Activated CD4-positive, alpha-beta T cell treated with anti-CD3 and anti-CD28 coated beads, Interleukin-2, Interleukin-4, amounts not matched to agents 100 ng/mL and 50 ng/mL, durations not matched to agents 16 hours and 8 hours (primary cell): ENCODE data around the gene CMTM3.
"Not testable (repeated sequence)": the region's sequence is repeated elsewhere in the genome, so short reads cannot be mapped to it uniquely, and the experiment has no call there.

Source experiments
- DNase-seq: peaks from one replicate; pipeline ENCODE4 v3.0.0-alpha.2; 2020; ENCODE audit warnings: low spot score

Gene CMTM3

DNA sequence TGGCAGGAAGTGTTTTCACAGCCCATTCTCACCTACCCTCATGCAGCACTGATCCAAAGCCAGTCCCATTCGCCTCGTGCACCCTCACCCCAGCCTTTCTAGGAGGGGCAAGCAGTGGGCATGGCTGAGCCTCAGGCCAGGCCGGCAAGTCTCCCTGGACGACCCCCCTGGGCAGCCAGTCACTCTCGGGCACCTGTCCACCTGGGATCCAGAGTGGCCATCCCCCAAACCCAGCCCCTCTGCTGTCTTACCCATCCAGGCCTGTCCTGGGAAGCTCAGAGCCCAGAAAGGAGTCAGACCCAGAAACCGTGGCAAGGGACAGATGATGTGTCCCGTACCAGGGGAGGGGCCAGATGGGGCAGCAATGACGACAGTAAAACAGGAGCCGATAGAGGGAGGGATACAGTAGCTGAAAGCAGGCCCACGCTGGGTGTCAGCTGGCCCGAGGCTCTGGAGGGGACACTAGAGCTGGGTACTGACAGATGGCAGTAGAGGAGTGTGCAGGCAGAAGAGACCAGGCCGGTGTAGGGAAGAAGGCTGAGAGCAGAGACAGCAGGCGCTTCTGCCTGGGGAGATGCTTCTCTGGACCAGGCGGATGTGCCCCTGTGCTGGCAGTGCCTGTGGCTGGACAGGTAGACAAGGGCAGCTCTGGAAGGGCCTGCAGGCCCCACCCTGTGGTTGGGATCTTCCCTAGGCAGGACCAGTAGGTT is 5.8 kb downstream of the CMTM3 start:
- no peak for DNase-seq

- DNase-seq, result not testable (repeated sequence)
Measured at GRCh38 chr16:66611911-66612310, 7.4 kb downstream of the CMTM3 start.

GRCh38 chr16:66612422-66612821 is 7.9 kb downstream of the CMTM3 start:
- no peak for DNase-seq

GRCh38 chr16:66614161-66614802 is 9.8 kb downstream of the CMTM3 start:
- no peak for DNase-seq

GRCh38 chr16:66616169-66616568 is 11.7 kb downstream of the CMTM3 start:
- DNase-seq, result no peak

- no peak for DNase-seq
Measured at GRCh38 chr16:66616592-66616991, 12.1 kb downstream of the CMTM3 start.

- DNase-seq, result no peak
Measured at GRCh38 chr16:66617010-66617434, 12.5 kb downstream of the CMTM3 start.

DNA sequence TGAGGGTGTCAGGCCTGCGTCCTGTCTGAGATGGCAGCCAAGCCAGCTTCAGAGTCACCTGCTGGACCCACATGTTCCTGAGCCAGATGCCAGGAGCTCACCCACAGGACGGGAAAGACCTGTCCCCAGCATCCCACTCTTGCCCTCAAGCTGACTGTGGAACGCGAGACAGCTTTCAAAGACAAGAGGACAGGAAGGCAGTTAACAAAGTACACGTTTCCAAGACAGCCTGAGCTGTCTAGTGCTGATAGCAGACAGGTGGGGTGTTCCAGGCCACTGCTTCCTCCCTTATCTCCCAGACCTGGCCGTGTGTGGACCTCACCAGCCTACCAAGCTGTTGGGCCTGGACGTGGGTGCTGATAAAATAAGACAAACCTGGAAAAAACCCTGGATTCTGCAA is 13.2 kb downstream of the CMTM3 start:
- DNase-seq, result no peak

DNA sequence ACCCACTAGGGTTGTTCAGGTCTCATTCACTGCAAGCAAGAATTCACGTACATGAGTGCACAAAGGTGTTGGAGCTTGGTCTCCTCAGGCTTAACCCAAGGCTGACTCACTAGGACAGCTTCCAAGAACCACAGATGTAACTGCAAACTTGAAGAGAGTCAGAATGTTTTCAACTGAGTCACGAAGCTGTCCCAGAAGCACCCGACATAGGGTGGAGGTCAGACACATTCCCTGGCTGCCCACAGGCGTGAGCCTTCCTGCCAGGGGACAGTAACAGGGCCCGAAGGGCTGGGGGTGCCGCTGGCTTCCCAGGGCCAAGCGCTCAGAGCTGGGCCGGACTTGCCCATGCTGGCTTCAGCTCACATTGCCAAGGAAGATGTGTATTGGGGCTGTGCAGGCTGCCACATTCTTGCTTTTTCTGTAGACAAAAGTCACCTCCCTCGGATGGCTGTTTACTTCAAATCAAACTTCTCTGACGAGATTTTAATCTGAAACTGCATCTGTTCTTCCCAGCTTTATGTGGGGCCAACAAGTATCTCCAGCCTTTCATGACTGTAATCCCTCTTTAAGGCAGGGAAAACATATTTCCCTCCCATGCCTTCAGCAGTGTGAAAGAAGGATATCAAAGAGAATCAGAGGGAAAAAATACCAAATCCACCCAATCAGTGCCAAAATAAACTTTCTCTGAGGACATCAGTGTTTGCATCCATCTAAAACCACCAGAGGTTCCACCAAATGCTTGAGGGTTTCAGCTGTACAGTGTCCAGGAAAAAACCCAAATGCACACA is 14.3 kb downstream of the CMTM3 start:
- DNase-seq, result no peak

GRCh38 chr16:66619534-66620428 is 15.3 kb downstream of the CMTM3 start:
- DNase-seq, result no peak

- DNase-seq, result no peak
Measured at GRCh38 chr16:66620429-66620795, 15.9 kb downstream of the CMTM3 start.

DNA sequence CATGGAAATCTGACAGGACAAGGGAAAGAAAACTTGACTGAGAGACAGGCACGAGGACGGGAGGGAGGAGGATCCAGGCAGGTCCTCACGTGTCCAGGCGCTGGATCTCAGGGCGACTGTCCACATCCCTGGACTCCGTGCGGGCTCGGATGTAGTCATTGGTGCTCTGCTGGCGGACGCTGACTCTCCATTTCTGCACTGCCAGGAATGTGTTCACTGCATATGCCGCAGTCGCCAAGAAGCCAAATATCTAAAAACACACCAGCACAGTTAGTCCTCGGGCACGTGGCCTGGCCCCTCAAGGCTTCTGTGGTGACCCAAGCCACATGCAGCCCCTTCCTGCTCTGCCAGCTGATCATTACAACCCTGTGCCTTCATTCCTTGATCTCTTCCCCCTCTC is 17.5 kb downstream of the CMTM3 start:
- no peak for DNase-seq

DNA sequence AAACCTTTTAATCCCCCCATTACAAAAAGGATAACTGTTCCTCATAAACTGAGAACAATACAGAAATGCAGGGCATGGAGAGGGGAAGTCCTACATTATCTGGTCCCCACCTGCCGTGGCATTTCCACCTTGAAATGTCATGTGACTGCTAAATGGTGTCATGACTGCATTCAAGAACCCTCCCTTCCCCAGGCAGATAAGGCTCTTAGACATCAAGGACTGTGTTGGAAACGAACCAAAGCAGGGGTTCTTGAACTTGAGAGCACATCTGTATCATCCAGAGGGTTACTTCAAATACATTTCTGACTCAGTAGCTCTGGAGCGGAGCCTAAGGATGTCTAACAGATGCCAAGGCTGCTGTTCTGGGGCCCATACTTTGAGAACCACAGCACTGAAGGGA is 18.4 kb downstream of the CMTM3 start:
- DNase-seq, result no peak

DNA sequence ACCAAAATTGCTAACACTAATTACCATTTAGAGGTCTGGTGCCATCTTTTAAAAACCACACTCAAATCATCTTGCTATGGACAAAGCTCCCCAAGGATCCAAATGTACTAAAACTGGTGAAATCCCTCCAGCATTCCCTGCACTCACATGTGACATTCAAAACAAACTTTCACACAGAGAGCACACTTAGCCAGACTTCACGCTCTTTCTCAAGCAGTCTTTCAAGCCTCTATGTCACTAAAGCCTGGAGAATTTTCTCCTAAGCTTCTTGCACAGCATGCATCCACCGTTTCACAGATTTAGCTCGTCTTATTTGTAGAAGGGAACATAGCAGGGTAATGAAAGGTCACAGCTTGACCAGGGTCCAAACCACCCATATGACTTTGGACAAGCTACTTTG is 19.3 kb downstream of the CMTM3 start:
- no peak for DNase-seq

DNA sequence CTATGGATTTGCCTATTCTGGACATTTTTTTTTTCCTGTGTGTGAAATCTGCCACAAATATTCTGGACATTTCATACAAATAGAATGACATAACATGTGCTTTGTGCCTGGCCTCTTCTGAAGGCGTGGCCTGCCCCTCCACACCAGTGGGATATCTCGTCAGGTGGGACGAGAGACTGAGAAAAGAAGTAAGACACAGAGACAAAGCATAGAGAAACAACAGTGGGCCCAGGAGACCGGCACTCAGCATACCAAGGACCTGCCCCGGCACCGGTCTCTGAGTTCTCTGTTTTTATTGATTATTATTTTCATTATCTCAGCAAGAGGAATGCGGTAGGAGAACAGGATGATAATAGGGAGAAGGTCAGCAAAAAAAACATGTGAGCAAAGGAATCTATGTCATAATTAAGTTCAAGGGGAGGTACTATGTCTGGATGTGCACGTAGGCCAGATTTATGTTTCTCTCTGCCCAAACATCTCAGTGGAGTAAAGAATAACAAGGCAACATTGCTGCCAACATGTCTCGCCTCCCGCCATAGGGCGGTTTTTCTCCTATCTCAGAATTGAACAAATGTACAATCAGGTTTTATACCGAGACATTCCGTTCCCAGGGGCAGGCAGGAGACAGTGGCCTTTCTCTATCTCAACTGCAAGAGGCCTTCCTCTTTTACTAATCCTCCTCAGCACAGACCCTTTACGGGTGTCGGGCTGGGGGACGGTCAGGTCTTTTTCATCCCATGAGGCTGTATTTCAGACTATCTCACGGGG is 23.3 kb downstream of the CMTM3 start:
- DNase-seq, result not testable (repeated sequence)

- no peak for DNase-seq
Measured at GRCh38 chr16:66629856-66630255, 25.4 kb downstream of the CMTM3 start.

DNA sequence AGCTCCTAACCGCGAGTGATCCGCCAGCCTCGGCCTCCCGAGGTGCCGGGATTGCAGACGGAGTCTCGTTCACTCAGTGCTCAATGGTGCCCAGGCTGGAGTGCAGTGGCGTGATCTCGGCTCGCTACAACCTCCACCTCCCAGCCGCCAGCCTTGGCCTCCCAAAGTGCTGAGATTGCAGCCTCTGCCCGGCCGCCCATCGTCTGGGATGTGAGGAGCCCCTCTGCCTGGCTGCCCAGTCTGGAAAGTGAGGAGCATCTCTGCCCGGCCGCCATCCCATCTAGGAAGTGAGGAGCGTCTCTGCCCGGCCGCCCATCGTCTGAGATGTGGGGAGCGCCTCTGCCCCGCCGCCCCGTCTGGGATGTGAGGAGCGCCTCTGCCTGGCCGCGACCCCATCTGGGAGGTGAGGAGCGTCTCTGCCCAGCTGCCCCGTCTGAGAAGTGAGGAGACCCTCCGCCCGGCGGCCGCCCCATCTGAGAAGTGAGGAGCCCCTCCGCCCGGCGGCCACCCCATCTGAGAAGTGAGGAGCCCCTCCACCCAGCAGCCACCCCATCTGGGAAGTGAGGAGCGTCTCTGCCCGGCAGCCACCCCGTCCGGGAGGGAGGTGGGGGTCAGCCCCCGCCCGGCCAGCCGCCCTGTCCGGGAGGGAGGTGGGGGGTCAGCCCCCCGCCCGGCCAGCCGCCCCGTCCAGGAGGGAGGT is 26.2 kb downstream of the CMTM3 start:
- DNase-seq, result not testable (repeated sequence)

- DNase-seq, result not testable (repeated sequence)
Measured at GRCh38 chr16:66631558-66631957, 27.1 kb downstream of the CMTM3 start.

- no peak for DNase-seq
Measured at GRCh38 chr16:66634527-66635196, 30.2 kb downstream of the CMTM3 start.

GRCh38 chr16:66635406-66635805 is 30.9 kb downstream of the CMTM3 start:
- DNase-seq, result no peak
